Keratinocyte (primary cell): ENCODE data around the gene NUP37.

Source experiments
- EZH2 ChIP-seq: IDR thresholded peaks from one replicate; pipeline ENCODE4 v1.6.1; 2012; ENCODE audit warnings: inconsistent platforms, mild to moderate bottlenecking, low read length, moderate library complexity
- TF ChIP-seq, protein P1 (sequence below), 3 experiments: IDR thresholded peaks in 1 of 3; conservative IDR thresholded peaks in 1 of 3; optimal IDR thresholded peaks in 1 of 3; 2 replicates in 2 of 3; 3 replicates in 1 of 3; pipeline versions ENCODE3 to v1.5.1; 2011; ENCODE audit warnings: low read length in 3 of 3, mild to moderate bottlenecking in 3 of 3, moderate library complexity in 2 of 3, control low read depth in 1 of 3, inconsistent platforms in 1 of 3; ENCODE audit not compliant: insufficient read depth in 2 of 3; ENCODE audit errors: extremely low read depth in 1 of 3

DNA sequence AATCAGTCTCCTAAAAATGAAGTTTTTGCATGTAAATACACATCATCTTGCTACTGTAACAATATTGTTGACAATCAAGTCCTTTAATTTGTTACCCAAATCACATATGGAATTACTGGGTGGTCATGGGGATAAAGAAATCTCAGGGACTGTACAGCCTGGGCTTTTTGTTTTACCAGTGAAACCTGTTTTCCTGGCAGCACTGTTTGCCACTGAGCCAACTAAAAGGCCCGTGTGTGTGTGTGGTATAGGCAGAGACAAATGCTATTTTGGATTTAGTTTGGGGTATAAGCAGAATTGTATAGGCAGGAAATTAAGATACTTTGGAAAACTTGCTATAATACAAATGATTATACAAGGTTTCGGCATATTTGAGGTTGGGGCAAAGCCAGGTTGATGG lies 5.7 kb downstream of the NUP37 start:
- TF ChIP-seq EZH2: no peak
- TF ChIP-seq, protein P1, sequence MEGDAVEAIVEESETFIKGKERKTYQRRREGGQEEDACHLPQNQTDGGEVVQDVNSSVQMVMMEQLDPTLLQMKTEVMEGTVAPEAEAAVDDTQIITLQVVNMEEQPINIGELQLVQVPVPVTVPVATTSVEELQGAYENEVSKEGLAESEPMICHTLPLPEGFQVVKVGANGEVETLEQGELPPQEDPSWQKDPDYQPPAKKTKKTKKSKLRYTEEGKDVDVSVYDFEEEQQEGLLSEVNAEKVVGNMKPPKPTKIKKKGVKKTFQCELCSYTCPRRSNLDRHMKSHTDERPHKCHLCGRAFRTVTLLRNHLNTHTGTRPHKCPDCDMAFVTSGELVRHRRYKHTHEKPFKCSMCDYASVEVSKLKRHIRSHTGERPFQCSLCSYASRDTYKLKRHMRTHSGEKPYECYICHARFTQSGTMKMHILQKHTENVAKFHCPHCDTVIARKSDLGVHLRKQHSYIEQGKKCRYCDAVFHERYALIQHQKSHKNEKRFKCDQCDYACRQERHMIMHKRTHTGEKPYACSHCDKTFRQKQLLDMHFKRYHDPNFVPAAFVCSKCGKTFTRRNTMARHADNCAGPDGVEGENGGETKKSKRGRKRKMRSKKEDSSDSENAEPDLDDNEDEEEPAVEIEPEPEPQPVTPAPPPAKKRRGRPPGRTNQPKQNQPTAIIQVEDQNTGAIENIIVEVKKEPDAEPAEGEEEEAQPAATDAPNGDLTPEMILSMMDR (optimal IDR thresholded peaks at IDR 0.05 in 1 of 3, IDR thresholded peaks at IDR 0.05 in 1 of 3, conservative IDR thresholded peaks at IDR 0.05 in 1 of 3; ENCODE audit: extremely low read depth in 1 of 3, insufficient read depth in 2 of 3, low read length in 3 of 3): no peak
